GM21390 (cell line): ENCODE results near the gene ATP1A1.
A peak's percentile ranks its signal among the peaks of the same experiment; 100 is the strongest.

Source experiments
- ATAC-seq: cut with Tn5 transposase; IDR thresholded peaks from one replicate; pipeline ENCODE4 v1.9.1; 2021; ENCODE audit not compliant: unreplicated experiment

Gene ATP1A1

DNA sequence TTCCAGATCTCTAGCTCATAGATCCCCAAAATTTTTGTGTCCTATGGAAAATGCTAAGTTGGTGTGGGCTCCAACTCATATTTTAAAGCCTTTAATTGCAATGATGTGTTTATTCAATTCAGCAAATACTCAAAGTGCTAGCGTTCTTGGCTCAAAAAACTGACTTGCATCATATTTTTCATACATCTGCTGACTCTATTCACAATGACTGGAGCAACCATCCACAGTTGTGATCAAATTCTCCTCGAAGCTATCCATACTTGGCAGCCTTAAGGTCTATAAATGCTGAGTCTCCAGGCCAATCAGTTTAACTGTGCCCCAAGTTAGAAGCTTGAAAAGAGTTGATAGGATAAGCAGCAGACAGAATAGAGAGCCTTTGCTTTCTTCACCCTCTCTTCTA lies 2.9 kb upstream of the ATP1A1 start:
- no peak for ATAC-seq

DNA sequence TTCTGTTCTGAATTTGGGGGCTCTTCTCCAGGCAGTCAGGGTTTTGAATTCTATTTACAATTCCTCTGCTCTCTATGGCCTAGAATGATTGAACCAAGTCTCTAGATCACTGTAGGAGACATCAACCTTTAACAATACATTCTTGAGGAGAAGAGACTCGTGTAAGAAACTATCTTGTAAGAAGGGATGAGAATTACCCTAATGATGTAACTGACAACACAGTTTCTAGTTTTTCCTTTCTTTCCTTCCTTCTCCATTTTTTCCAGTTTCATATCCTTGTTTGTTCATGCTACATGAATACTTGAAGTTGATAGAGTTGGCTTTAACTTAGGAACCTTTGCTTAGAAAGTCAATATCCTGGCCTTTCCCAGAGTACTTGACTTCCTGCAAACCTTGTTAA lies 1.3 kb upstream of the ATP1A1 start:
- no peak for ATAC-seq

DNA sequence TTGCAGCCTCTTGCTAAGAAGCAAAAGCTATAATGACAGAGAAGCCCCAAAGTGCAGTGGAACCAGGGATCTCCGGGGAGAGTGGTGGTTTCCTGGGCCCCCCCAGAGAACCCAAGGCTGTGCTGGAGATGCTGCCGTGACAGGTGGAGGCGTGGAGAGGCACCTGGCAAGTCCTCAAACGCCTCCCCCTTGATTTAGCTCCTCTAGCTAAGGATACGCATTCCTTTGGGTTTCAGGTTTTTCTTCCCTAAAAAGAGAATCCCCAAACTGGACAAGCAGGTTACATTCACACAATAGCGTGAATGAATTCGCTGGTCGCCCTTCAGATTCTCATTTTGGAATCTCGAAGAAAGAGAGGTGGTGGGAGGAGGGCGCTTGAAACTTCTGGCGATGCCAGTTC lies 853 bp upstream of the ATP1A1 start:
- ATAC-seq = no peak

DNA sequence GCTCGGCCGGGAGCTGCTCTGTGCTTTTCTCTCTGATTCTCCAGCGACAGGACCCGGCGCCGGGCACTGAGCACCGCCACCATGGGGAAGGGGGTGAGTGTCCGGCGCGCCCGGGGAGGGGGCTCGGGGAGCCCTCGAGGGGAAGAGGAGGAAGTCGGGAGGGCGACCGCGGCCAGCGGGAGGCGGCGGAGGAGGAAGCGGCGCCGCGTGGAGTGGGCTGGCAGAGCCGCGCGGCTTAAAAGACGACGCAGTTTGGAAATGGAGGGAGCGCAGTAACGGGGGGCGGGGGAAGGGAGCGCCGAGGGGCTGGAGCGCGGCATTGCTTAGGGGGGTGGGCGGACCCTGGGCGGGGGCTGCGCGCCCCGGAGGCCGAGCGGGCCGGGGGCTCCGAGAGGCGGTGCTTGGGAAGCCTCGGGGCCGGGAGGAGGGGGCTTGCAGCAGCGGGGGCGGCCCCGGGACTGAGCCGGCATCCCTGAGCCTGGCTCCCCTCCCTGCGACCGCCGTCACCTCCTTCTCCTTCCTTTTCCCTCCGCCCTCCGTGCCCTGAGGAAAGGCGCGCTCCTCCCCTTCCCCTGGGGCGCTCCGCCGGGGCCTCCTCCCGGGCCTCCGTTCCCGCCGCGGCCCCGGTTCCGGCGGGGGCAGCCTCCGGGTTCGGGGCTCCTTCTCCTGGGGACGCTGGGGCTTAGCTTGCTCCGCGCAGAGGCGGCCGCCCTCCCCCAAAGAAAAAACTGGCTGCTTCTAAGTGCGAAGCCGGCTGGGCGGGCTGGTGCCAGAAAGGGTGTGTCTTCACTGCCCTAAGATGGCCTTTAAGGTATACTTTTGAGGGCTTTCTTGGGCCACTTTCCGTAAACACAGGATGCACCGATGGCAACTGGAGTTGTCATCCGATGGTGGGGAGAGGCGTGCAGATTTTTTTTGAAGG lies 648 bp downstream of the ATP1A1 start:
- no peak for ATAC-seq

DNA sequence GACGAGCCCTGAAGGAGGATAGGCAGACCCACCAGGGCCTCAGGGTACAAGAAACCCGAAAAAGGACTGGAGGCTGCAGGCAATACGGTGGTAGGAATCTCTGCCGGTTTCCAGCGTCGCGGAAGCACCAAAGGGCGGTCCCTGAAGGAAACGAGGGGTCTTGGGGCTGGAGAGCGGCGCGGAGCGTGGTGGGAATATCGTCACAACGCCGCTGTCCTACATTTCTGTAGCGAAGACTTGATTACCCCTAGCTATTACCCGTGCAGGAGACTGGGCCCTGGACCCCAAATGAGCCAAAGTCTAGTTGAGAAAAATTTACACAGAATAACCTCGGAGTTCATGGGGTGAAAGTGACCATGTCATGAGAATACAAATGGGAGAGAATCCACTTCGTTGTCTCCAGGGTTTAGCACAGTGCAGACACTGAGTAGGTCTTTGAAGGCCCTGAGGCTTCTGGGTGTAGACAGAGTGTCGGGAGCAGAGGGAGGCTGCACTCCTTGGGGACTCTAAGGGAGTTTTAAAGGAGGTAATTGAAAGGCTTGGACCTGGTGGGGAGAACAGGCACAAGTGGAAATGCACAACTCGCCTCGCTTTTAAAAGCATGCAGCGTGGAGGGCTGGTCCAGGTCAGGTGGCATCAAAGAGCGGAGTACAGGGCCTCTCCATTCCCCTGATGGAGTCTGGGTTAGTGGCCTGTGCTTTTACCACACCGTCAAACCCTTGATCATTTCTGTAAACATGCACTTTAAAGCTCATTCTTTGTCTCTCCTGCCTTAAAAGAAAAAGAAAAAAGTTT lies 1.5 kb downstream of the ATP1A1 start:
- no peak for ATAC-seq

DNA sequence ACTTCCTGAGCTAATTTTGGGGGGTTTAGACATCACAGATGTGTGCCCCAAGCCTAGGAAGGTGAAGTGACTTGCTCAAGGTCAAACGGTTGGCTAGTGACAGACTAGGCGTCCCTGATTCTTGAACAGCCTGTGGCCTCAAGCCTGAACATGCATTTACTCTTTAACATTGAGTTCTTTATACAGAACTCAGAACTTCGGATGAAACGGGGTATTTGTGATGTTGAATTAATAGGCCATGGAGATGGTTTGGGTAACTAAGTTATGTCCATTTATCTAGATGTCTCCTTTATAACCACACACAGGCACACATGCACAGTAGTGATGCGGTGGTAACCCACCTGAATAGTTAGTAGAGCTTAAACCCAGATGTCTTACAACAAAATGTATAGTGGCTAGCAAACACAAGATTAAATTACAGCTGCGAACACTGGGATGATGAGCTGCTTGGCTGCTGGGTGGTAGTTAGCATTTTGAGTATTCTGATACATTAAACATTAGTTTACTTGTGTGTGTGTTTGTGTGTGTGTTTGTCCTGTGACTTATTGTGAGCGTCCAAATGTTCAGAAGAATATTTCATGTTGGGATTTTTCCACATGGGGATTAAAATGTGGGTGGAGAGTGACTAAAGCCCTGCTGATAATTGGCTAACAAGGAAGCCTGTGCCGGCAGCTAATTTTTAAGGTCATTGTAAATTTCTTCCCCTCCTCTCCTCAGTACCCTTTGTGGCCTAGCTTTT lies 2.3 kb downstream of the ATP1A1 start:
- ATAC-seq = no peak

DNA sequence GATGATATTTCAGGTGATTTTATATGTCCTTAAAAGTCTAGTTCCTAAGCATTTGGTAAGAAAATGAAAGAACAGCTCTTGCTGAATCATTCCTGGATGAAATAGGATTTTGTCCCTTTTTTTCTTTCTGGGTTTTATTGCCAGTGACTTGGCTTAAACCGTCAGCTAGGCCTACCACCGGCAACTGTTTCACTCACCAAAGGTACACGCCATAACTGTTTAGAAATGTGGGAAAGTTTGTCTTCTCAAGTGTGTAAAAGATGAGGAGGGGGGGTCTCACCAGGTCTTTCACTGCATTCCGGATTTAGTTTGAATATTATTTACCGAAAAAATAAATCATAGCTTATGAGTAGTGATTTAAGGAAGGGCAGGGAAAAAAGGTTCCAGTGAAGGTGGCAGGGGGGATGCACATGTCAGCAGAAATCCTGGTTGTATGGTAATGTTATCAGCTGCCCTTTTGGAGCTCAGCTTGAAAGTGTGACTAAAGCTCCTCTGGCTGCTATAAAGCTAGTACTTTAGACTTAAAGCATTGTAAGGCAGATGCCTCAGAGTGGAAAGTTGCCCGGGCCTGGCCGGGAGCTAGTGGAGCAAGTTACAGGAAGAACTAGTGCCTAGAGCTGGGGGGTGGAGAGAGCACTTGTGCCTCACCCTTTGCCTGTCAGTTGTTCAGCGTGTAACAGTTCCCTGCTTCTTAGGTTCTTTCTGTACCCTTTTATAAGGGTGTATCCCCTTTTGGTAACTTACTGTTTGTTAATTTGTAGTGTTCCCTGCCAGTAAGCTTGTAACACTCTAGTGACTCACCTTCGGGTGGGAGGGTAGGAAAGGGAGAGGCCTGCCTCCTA lies 3.1 kb downstream of the ATP1A1 start:
- ATAC-seq = no peak

DNA sequence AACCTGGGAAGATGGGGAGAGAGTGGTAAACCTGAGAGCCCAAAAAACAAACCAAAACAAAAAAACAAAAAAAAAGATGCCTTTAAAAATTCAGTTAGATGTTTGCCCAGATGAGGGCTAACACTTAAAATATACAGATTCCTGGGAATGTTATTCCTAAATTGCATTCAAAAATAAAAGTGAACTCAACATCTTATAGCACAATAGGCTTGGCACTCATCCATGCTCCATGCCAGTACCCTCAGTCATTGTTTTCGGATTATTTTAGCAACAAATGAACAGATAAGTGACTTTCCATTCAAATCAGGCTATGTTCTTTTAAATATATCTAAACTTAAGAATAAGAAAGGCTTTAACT lies 3.7 kb downstream of the ATP1A1 start:
- ATAC-seq = no peak

DNA sequence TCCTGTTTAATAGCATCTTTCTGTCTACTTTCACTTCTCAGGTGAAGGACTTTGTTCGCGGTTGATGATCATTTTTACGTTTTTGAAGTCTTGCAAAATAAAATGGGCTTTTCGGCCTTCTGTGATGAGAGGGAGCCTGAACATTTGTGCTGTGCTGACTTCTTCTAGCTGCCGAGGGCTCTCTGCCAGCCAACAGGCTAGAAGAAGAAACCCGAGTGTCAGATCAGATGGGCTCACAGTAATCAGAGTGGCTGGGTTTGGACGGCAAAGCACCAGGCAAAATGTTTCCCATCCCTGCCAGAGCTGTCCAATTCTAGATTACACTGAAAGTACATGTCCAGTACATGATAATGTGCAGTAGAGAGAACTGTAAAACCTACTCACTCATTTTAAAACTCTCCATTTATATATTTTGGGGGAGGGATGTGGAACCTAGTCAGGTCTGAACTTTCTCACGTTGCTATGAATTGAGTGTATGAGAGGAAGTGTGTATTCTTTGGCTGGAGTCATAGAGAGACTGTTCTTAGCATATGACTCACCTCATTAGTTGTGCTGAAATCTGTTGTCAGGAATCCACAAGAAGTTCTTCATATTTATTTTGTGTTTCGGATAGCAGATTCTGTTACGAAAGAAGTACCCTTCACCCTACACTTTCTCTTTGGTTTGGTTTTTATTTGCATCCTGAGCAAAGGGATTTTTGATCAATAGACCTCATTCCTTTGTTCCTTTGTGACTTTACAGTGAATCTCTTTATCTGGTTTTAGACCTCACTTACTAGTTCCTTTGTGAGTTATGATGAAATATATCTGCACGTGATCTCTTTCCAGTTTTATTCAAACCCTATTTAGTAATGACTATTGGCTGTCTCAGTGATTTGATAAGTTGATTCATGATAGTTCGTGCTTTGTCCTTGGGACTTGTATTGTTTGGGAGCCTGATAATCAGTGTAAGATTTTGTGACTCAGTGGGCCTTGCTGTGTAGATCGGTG lies 4.8 kb downstream of the ATP1A1 start:
- ATAC-seq = peak; percentile 69

DNA sequence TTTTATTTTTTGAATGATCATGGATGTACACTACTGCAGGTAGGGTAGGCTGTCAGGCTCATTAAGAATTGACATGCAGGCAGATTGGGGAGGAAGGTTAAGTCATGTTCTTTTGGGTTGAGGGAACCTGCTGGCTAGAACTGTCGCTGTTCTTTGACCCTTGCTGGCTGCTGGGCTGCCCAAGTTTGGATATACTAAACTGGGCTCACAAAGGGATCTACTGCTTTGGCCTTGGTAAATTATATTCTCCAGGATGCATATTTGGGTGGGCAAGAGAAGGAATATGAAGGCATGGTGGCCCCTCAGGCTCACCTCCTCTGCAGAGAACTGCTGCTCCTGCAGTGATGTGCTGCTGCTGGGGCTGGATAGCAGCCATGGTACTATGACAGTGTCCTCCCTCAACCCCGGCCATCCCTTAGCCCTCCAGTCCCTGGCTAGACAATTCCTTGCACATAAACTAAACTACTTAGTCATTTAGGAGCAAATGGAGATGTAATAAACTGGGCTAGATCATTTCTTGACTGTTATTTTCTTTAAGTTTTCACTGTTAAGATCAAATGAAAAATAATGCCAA lies 6.1 kb downstream of the ATP1A1 start:
- no peak for ATAC-seq

DNA sequence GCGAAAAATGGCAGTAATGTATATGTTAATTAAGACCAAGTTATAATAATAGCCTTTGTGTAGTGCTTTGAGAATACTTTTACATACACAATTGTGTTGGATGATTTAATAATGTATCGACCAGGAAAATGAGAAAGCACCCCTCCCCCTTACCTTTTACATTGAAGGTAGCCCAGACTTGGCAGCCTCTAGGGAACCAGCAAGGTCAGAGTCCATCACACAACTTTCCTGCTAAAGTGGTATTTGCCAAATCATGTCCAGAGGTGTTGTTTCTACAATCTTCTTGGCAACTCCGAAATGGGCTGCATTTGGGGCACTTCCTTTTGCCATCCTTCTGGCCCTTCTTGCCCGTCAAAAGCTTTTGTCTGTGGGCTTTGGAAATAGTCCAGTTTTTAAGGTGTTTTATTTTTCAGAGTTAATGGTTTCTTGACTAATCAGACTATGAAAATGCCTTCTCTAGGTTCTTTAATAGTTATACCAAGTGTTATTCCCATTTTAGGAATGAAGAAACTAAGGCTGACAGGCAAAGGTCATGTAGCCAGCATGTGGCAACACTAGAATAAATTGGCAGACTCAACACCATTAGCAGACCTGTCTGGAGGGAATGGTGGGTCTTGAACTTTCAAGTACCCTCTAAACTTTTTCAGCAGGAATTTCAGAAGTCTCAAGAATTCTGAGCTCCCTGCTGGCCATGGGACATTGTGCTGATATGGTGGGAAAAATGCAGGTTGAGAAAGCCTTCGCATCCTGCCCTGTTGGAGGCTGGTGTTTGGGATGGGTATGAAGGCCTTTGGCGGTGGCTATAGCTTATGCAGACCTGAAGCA lies 6.8 kb downstream of the ATP1A1 start:
- no peak for ATAC-seq

DNA sequence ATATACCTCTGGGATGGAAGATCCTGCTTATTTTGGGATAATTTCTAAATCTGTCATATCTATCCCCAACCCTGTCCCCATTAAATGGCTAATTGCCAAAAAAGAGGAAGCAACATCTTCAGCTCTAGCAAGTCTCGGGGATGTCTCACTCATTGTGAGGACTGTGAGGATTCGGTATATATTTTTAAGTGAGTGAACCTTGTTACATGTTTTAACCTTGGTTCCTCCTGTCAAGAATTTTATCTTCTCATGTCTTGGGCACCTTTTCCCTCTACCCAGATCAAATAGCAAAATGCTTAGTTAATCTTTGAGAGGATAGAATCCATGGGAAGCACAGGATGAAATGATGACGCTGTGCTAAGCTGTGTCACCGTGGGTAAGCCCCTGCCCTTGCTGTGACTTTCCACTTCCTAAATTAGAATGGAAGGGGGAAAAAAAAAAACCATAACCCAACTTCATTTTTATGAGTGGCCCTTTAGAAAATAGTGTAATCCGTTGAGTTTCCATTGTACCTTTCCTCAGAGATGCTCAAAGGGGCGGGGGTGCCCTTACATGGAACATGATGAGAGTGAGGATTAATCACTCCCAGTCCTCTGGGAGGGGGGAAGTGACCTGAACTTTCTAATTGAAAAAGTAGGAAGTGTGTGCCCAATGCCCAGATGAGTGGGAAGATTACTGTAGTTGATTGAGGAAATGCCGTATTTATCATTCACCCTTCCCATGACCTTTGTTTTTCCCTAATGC lies 7.6 kb downstream of the ATP1A1 start:
- ATAC-seq = no peak

DNA sequence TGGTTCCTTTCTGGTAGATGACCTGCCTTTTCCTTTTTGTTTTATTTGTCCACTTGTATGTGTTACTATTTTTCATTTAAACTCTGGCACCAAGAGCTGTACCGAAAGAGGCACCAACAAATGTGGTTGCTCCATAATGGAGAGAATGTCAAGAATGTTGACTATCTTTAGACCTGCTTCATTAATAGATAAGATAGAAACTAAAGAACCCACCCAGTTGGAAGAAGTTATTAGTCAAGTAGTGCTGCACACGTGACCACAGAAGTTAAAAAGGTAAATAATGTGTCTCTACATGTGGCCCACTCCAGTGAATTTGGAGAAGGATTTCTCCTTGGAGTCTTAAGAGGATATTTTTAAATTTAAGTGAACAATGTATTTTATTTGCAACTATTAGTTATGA lies 9.3 kb downstream of the ATP1A1 start:
- no peak for ATAC-seq

DNA sequence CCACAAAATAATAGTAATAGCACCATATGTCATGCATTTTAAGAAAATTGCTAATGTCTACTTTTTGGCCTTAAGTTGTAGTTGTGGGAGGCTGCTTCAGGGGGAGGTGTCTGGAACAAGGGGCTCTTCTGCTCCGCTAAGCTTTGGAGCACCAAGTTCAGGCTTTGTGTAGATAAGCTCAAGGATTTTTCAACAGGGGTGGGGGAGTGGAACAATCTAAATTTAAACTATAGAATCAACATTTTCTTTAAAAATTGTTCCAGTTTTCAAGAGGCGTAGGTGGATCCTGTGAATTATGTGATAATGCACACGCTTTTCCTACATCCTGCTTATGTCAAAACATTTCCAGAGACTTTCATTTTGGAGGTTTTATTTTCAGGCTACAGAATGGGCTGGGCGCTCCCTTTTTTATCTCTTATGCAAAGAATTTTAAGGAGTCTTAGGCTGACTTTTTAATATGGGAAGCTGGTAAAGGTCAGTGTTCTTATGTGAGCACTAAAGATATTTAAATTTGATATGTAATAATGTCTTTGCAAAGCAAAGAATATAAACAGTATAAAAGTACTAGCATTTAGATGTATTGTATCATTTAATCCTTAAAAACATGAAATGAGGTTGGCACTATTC lies 9.9 kb downstream of the ATP1A1 start:
- no peak for ATAC-seq

DNA sequence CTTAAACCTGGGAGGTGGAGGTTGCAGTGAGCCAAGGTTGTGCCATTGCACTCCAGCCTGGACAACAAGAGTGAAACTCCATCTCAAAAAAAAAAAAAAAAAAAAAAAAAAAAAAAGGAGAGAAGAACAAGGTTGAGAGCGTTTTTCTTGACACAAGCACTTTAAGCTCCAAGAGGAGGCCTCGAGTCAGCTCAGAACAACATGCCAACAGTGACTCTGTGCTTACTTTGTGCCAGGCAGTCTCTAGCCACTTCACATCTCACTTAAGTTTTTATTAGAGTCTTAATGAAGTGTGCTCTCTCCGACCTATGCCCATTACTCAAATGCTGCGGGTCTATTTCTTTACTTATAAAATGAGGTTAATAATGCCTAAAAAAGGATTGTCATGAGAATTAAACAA lies 13.0 kb downstream of the ATP1A1 start:
- no peak for ATAC-seq

DNA sequence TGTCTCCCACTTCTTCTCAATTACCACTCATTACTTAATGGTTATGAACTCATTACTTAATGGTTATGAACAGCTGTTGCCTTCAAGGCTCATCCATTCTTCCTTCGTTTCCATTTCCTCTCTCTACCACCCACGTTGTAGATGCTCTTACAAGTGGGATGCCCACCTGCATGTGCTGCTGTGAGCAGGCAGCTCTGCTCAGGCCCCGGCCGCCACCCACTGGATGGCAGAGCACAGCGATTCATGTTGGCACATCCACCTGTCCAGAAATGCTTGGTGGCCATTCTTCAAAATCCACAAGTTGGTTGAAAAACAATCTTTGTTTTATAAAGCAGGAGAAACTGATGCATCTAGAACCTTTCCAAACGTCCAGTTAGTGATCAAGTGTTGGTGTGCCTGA lies 14.5 kb downstream of the ATP1A1 start:
- ATAC-seq = no peak

DNA sequence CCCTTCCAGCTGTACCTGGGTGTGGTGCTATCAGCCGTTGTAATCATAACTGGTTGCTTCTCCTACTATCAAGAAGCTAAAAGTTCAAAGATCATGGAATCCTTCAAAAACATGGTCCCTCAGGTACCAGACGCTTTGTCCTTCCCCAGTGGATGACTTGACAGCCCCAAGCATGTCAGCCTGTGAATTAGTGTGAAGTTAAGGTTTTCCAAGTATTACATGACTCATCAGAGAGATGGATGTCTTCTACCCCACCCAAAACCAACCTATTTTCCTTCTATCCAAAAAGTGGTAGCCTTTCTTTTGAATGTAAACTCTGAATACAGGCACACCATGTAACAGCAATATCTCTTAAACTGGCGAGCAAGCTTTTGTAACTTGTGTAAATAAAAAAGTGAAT lies 15.1 kb downstream of the ATP1A1 start:
- no peak for ATAC-seq
